HepG2 (cell line): Measurements from ENCODE around the gene RRBP1. TPM values are rescaled to one million over a fixed set of nuclear protein-coding genes. Genes with fewer than 3 reads are reported as not detected.

ENCODE experiments used
- ATAC-seq: fragments of 200-7000 bp; cut with Tn5 transposase; 3 replicates; pipeline ENCODE4 v1.9.1; 2020; ENCODE audit warnings: mild to moderate bottlenecking, moderate library complexity
- BruUV-seq: library from RNA; stranded (reverse); fragments of 400-500 nt; replicated peaks from 2 replicates; lab custom pipeline; 2021; lab: Mats Ljungman, UMichigan
- CTCF ChIA-PET: fragments of 300-600 bp; formaldehyde crosslinking; extraction: SDS; loops from one replicate; lab custom pipeline; 2021; ENCODE audit warnings: low total read pairs, inconsistent platforms, low intra/inter-chr PET ratio; lab: Yijun Ruan, JAX
- POLR2A ChIA-PET: fragments of 350-600 bp; sonication (Branson Sonifier 250); formaldehyde crosslinking; loops from one replicate; lab custom pipeline; 2020; ENCODE audit warnings: antibody characterized with exemption, inconsistent platforms; lab: Yijun Ruan, JAX
- DNase-seq: peaks from one replicate; pipeline ENCODE4 v3.0.0-alpha.2; 2015; ENCODE audit warnings: low spot score
- FAIRE-seq: peaks from 3 replicates; lab custom pipeline; 2011; peaks lifted over from hg19 to GRCh38; lab: Jason Lieb, UNC
- H2AFZ ChIP-seq: one replicate; pipeline ENCODE4 v1.6.1; 2011; ENCODE audit warnings: low read length, inconsistent platforms
- H3K27ac ChIP-seq: fragments of 300-600 bp; 3 replicates; pipeline ENCODE4 v1.8.0; 2011; ENCODE audit warnings: mixed run types, mild to moderate bottlenecking, mixed read lengths, low read length, inconsistent platforms; ENCODE audit not compliant: insufficient read depth; ENCODE audit errors: extremely low read length
- H3K27me3 ChIP-seq, 2 experiments: fragments of 200-600 bp in 1 of 2; 2 replicates in 1 of 2; 3 replicates in 1 of 2; pipeline versions ENCODE4 v1.6.0 to v1.8.0; 2011; ENCODE audit warnings: low read length in 2 of 2, mild to moderate bottlenecking in 2 of 2, moderate library complexity in 2 of 2, inconsistent platforms in 1 of 2; ENCODE audit not compliant: insufficient read depth in 2 of 2, control insufficient read depth in 1 of 2
- H3K36me3 ChIP-seq, 2 experiments: fragments of 200-600 bp in 1 of 2; replicated peaks in 1 of 2; 2 replicates in 1 of 2; 3 replicates in 1 of 2; pipeline versions ENCODE4 v1.5.1 to v1.8.0; 2011; ENCODE audit warnings: low read length in 2 of 2, inconsistent platforms in 1 of 2; ENCODE audit not compliant: insufficient read depth in 2 of 2, control insufficient read depth in 1 of 2
- H3K4me1 ChIP-seq: 2 replicates; pipeline ENCODE4 v1.5.1; 2012; ENCODE audit warnings: low read length, inconsistent platforms; ENCODE audit not compliant: insufficient read depth
- H3K4me2 ChIP-seq: 2 replicates; pipeline ENCODE4 v1.6.0; 2011; ENCODE audit warnings: low read depth, low read length, inconsistent platforms
- H3K4me3 ChIP-seq, 3 experiments: fragments of 200-600 bp in 1 of 3; sonication (generic), shearing (Covaris generic) in 1 of 3; replicated peaks in 1 of 3; 2 replicates each; pipeline ENCODE4 v1.5.1; 2011 to 2016; ENCODE audit warnings: low read length in 3 of 3, inconsistent platforms in 2 of 3, low read depth in 2 of 3, mild to moderate bottlenecking in 2 of 3, control low read depth in 1 of 3, mixed read lengths in 1 of 3; ENCODE audit not compliant: insufficient read depth in 1 of 3
- H3K79me2 ChIP-seq: one replicate; pipeline ENCODE4 v1.6.1; 2011; ENCODE audit warnings: low read length, inconsistent platforms; ENCODE audit not compliant: insufficient read depth
- H3K9ac ChIP-seq: 2 replicates; pipeline ENCODE4 v1.6.0; 2011; ENCODE audit warnings: mild to moderate bottlenecking, low read depth, low read length, inconsistent platforms; ENCODE audit not compliant: insufficient read depth
- H3K9me3 ChIP-seq: 2 replicates; pipeline ENCODE4 v1.5.1; 2012; ENCODE audit warnings: mild to moderate bottlenecking, low read length
- H4K20me1 ChIP-seq: 2 replicates; pipeline ENCODE4 v1.6.0; 2011; ENCODE audit warnings: inconsistent platforms, mild to moderate bottlenecking, low read length, moderate library complexity; ENCODE audit not compliant: insufficient read depth
- ASH2L ChIP-seq: fragments of 300-600, 200-600 bp; sonication (generic); IDR thresholded peaks from 2 replicates; pipeline ENCODE4 v1.7.0; 2017; ENCODE audit warnings: low read depth, mild to moderate bottlenecking, moderate library complexity, mixed read lengths, low read length; ENCODE audit not compliant: insufficient read length
- ATF1 ChIP-seq: IDR thresholded peaks from 2 replicates; pipeline ENCODE4 v1.6.1; 2016; ENCODE audit warnings: mild to moderate bottlenecking, control low read depth
- HMGA1 ChIP-seq: sonication (generic); formaldehyde crosslinking; conservative IDR thresholded peaks from 2 replicates; pipeline ENCODE4 v1.4.0; 2020; ENCODE audit warnings: missing genetic modification reagents
- HNF4A ChIP-seq: sonication (generic); formaldehyde crosslinking; IDR thresholded peaks from 2 replicates; pipeline ENCODE4 v1.4.0; 2020; ENCODE audit warnings: missing genetic modification reagents
- KDM5B ChIP-seq: sonication (generic); formaldehyde crosslinking; IDR thresholded peaks from 2 replicates; pipeline ENCODE4 v1.4.0; 2020; ENCODE audit warnings: missing genetic modification reagents, mild to moderate bottlenecking, borderline replicate concordance
- POLR2A ChIP-seq, 2 experiments: IDR thresholded peaks; 2 replicates each; pipeline ENCODE4 v1.6.1; 2011; ENCODE audit warnings: low read depth in 2 of 2, low read length in 2 of 2, mild to moderate bottlenecking in 1 of 2, moderate library complexity in 1 of 2; ENCODE audit not compliant: insufficient read depth in 1 of 2
- SALL1 ChIP-seq: sonication (generic); formaldehyde crosslinking; IDR thresholded peaks from 2 replicates; pipeline ENCODE4 v1.8.0; 2022; ENCODE audit warnings: mild to moderate bottlenecking, missing genetic modification reagents
- WGBS: methylation state at CpG from one replicate; pipeline ENCODE4 v1.1.6; 2017; ENCODE audit warnings: low lambda C conversion rate; 5-methylcytosine and 5-hydroxymethylcytosine counted together
- in situ Hi-C: cut with HindIII; loops from 2 replicates; pipeline ENCODE4 v1.10.0; 2017; ENCODE audit warnings: low pct_unique_long_range_greater_than_20kb; ENCODE audit not compliant: extremely low pct_ligation_motif_present
- intact Hi-C: fragments of 100-400 bp; cut with micrococcal nuclease; formaldehyde crosslinking; loops from one replicate; pipeline ENCODE4 v1.10.0; 2022; ENCODE audit not compliant: unreplicated experiment
- polyA plus RNA-seq, 8 experiments: library from polyadenylated mRNA; depleted of rRNA in 3 of 8; stranded (reverse) in 7 of 8; unstranded in 1 of 8; fragments of >200 nt; fragmentation: Illumina TruSeq in 4 of 8; extraction: Trizol in 4 of 8; gene quantifications; 2 replicates each; pipeline versions ENCODE4 v1.2.1 to v1.2.3, GENCODE V29; 2011 to 2016; ENCODE audit warnings: low read depth in 4 of 8, missing spikeins in 1 of 8, mixed read lengths in 1 of 8; ENCODE audit not compliant: insufficient read depth in 1 of 8
- total RNA-seq, 5 experiments: library from RNA; depleted of rRNA; stranded (reverse); fragments of >200 nt; fragmentation: Illumina TruSeq; extraction: Trizol; gene quantifications; 2 replicates each; pipeline ENCODE4 v1.2.3, GENCODE V29; 2016; ENCODE audit warnings: low read depth in 1 of 5
- TF ChIP-seq, protein P1 (sequence below): sonication (generic); formaldehyde crosslinking; IDR thresholded peaks from 2 replicates; pipeline ENCODE4 v1.4.0; 2020; ENCODE audit warnings: missing genetic modification reagents, mild to moderate bottlenecking, borderline replicate concordance
- TF ChIP-seq, protein P2 (sequence below): fragments of 450-650 bp; IDR thresholded peaks from 2 replicates; pipeline ENCODE4 v1.6.1; 2016

Gene RRBP1
- total and polyA plus RNA-seq, 2 of the 13 experiments (the other 11 are each of a cell fraction or from before 2014, with no cell fraction given), result 150 to 222 TPM

DNA sequence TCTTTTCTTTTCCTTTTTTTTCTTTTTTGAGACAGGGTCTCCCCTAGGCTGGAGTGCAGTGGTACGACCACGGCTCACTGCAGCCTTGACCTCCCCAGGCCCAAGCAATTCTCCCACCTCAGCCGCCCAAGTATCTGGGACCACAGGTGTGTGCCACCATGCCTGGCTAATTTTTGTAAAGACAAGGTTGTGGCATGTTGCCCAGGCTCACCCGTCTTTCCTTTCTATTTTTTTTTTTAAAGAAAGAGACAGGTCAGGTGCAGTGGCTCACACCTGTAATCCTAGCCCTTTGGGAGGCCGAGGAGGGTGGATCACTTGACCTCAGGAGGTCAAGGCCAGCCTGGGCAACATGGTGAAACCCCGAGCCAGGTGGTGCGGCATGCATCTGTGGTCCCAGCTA is 34.3 kb upstream of the RRBP1 start:
- FAIRE-seq (no peak), ATAC-seq (no peak), DNase-seq (no peak)
- Histone ChIP-seq H3K4me2 (peak overlapping the region; percentile 47; the same call in 1 of the 2 replicates), H3K36me3 (no peaks in the 10 kb centered on the region), H3K9ac (no peak overlapping the region), H3K27ac (no peak overlapping the region), H3K4me3 (no peak overlapping the region), H3K9me3 (no peaks in the 10 kb centered on the region), H4K20me1 (no peaks in the 10 kb centered on the region), H2AFZ (no peak overlapping the region), H3K27me3 (peaks cover 2 to 47% of the 10 kb centered on the region in 2 experiments; a peak in 4 of 5 replicates), H3K4me1 (peaks cover 47% of the 10 kb centered on the region), H3K79me2 (no peaks in the 10 kb centered on the region)
- ChIA-PET CTCF (no interaction called here), POLR2A (interaction anchor here (0.8 to 3.5 kb wide), 5 partner anchors 34 to 182 kb away, joined by 3 to 24 read pairs (median 3); partner anchors contain the start of gene RRBP1)
- in situ Hi-C loops (no loop called here), intact Hi-C loops (no loop called here)
- TF ChIP-seq ASH2L (no peak), ATF1 (CRISPR knock-in tag) (no peak), HNF4A (CRISPR knock-in tag) (no peak), KDM5B (CRISPR knock-in tag) (no peak), POLR2A (IDR thresholded peaks at IDR 0.05; ENCODE audit: insufficient read depth in 1 of 2, low read depth in 2 of 2, low read length in 2 of 2) (no peak), HMGA1 (CRISPR knock-in tag) (no peak), SALL1 (CRISPR knock-in tag) (no peak)
- TF ChIP-seq, protein P1, sequence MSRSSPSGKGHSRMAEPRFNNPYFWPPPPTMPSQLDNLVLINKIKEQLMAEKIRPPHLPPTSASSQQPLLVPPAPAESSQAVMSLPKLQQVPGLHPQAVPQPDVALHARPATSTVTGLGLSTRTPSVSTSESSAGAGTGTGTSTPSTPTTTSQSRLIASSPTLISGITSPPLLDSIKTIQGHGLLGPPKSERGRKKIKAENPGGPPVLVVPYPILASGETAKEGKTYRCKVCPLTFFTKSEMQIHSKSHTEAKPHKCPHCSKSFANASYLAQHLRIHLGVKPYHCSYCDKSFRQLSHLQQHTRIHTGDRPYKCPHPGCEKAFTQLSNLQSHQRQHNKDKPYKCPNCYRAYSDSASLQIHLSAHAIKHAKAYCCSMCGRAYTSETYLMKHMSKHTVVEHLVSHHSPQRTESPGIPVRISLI (CRISPR knock-in tag), result no peak
- TF ChIP-seq, protein P2, sequence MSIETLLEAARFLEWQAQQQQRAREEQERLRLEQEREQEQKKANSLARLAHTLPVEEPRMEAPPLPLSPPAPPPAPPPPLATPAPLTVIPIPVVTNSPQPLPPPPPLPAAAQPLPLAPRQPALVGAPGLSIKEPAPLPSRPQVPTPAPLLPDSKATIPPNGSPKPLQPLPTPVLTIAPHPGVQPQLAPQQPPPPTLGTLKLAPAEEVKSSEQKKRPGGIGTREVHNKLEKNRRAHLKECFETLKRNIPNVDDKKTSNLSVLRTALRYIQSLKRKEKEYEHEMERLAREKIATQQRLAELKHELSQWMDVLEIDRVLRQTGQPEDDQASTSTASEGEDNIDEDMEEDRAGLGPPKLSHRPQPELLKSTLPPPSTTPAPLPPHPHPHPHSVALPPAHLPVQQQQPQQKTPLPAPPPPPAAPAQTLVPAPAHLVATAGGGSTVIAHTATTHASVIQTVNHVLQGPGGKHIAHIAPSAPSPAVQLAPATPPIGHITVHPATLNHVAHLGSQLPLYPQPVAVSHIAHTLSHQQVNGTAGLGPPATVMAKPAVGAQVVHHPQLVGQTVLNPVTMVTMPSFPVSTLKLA, result no peak
- 47% methylated on average over 7 of the region's 7 CpGs for whole genome bisulfite sequencing
- BruUV-seq, result no TSS peak
